HL-60 (cell line): Measurements from ENCODE around the gene KDM8.

Source experiments
- DNase-seq, 2 experiments: peaks; one replicate each; pipeline ENCODE4 v3.0.0-alpha.2; 2010 to 2020; ENCODE audit warnings: low read depth in 1 of 2, low spot score in 1 of 2
- H3K27ac ChIP-seq: fragments of 250-450 bp; sonication (Bioruptor Pico); replicated peaks from 2 replicates; pipeline ENCODE4 v1.5.1; 2020; ENCODE audit warnings: mild to moderate bottlenecking, moderate library complexity
- H3K27me3 ChIP-seq: fragments of 250-450 bp; sonication (Bioruptor Pico); 2 replicates; pipeline ENCODE4 v1.5.1; 2021; ENCODE audit warnings: mild to moderate bottlenecking, moderate library complexity; ENCODE audit not compliant: insufficient read depth, poor library complexity, severe bottlenecking
- H3K4me3 ChIP-seq: replicated peaks from 2 replicates; pipeline ENCODE4 v1.5.1; 2011; ENCODE audit warnings: mild to moderate bottlenecking, control low read depth, low read length; ENCODE audit not compliant: insufficient read depth
- GABPA ChIP-seq: IDR thresholded peaks from 2 replicates; pipeline ENCODE4 v1.6.1; 2012; ENCODE audit warnings: low read depth
- POLR2AphosphoS5 ChIP-seq: IDR thresholded peaks from 2 replicates; pipeline ENCODE4 v1.6.1; 2012; ENCODE audit warnings: low read depth
- SPI1 ChIP-seq: IDR thresholded peaks from 2 replicates; pipeline ENCODE4 v1.6.1; 2012; ENCODE audit warnings: low read depth, mild to moderate bottlenecking, borderline replicate concordance
- TF ChIP-seq, protein P1 (sequence below): IDR thresholded peaks from one replicate; pipeline ENCODE4 v1.5.1; 2011; ENCODE audit warnings: low read length, control low read depth, inconsistent platforms; ENCODE audit not compliant: insufficient read depth
- TF ChIP-seq, protein P2 (sequence below): IDR thresholded peaks from 2 replicates; pipeline ENCODE4 v1.6.1; 2012; ENCODE audit warnings: low read depth; ENCODE audit not compliant: insufficient replicate concordance

Gene KDM8

DNA sequence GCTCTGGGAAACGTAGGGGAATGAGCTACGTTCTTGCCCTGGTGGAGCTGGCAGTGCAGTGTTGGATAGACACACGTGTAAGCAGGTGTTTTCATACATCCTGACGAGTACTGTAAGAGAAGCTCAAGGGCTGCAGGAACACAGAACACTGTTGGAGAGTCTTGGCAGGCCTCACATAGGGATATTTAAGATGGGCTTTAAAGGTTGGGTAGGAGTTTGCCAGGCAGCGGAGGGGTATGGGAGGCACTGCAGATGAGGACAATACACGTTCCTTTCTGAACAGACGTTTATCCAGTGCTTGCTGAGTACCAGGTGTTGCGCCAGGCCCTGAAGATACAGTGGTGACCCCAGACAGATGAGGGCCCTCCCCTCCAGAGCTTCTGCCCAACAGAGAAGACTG lies 6.3 kb downstream of the KDM8 start:
- TF ChIP-seq, protein P1, sequence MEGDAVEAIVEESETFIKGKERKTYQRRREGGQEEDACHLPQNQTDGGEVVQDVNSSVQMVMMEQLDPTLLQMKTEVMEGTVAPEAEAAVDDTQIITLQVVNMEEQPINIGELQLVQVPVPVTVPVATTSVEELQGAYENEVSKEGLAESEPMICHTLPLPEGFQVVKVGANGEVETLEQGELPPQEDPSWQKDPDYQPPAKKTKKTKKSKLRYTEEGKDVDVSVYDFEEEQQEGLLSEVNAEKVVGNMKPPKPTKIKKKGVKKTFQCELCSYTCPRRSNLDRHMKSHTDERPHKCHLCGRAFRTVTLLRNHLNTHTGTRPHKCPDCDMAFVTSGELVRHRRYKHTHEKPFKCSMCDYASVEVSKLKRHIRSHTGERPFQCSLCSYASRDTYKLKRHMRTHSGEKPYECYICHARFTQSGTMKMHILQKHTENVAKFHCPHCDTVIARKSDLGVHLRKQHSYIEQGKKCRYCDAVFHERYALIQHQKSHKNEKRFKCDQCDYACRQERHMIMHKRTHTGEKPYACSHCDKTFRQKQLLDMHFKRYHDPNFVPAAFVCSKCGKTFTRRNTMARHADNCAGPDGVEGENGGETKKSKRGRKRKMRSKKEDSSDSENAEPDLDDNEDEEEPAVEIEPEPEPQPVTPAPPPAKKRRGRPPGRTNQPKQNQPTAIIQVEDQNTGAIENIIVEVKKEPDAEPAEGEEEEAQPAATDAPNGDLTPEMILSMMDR, result no peak
- no peak for TF ChIP-seq POLR2AphosphoS5
- TF ChIP-seq SPI1, result no peak
- TF ChIP-seq, protein P2, sequence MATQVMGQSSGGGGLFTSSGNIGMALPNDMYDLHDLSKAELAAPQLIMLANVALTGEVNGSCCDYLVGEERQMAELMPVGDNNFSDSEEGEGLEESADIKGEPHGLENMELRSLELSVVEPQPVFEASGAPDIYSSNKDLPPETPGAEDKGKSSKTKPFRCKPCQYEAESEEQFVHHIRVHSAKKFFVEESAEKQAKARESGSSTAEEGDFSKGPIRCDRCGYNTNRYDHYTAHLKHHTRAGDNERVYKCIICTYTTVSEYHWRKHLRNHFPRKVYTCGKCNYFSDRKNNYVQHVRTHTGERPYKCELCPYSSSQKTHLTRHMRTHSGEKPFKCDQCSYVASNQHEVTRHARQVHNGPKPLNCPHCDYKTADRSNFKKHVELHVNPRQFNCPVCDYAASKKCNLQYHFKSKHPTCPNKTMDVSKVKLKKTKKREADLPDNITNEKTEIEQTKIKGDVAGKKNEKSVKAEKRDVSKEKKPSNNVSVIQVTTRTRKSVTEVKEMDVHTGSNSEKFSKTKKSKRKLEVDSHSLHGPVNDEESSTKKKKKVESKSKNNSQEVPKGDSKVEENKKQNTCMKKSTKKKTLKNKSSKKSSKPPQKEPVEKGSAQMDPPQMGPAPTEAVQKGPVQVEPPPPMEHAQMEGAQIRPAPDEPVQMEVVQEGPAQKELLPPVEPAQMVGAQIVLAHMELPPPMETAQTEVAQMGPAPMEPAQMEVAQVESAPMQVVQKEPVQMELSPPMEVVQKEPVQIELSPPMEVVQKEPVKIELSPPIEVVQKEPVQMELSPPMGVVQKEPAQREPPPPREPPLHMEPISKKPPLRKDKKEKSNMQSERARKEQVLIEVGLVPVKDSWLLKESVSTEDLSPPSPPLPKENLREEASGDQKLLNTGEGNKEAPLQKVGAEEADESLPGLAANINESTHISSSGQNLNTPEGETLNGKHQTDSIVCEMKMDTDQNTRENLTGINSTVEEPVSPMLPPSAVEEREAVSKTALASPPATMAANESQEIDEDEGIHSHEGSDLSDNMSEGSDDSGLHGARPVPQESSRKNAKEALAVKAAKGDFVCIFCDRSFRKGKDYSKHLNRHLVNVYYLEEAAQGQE, result no peak
- TF ChIP-seq GABPA, result no peak
- DNase-seq, result no peak
- Histone ChIP-seq H3K4me3 (no peak overlapping the region), H3K27me3 (no peaks in the 10 kb centered on the region), H3K27ac (no peak overlapping the region)

GRCh38 chr16:27210174-27210573 lies 6.8 kb downstream of the KDM8 start:
- TF ChIP-seq, protein P1, result no peak
- TF ChIP-seq GABPA (no peak), POLR2AphosphoS5 (no peak), SPI1 (no peak)
- TF ChIP-seq, protein P2, result no peak
- Histone ChIP-seq H3K4me3 (no peak overlapping the region), H3K27me3 (no peaks in the 10 kb centered on the region), H3K27ac (no peak overlapping the region)
- DNase-seq, result no peak

DNA sequence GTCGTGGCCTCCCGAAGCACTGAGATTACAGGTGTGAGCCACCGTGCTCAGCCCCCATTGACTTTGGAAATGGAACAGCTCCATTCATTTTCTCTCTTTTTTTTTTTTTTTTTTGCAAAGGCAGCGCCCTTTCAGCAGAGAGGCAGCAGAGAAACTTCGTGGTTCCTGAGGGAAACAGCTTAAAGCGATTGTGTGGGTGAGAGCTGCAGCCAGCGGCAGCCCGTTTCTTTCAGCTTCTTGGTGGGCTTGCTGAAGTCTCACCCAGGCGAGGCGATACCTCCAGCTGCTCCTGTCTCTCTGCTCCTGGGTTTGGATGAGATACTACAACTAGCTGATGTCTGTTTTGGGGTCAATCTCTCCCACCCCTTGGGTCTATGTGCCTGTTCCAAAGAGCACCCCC lies 7.7 kb downstream of the KDM8 start:
- Histone ChIP-seq H3K27me3 (no peaks in the 10 kb centered on the region), H3K27ac (no peak overlapping the region), H3K4me3 (no peak overlapping the region)
- TF ChIP-seq SPI1 (no peak), GABPA (no peak), POLR2AphosphoS5 (no peak)
- TF ChIP-seq, protein P1, result no peak
- TF ChIP-seq, protein P2, result no peak
- no peak for DNase-seq
